DMS153 treated with DMSO at 0.1 percent for 48 hours (cell line): ENCODE measurements around the gene HSPH1.
"Not testable (repeated sequence)": the region's sequence is repeated elsewhere in the genome, so short reads cannot be mapped to it uniquely, and the experiment has no call there.

ENCODE experiments used
- DNase-seq: peaks from one replicate; lab custom pipeline; 2025; ENCODE audit not compliant: unreplicated experiment; lab: John Stamatoyannopoulos, UW

Gene HSPH1

DNA sequence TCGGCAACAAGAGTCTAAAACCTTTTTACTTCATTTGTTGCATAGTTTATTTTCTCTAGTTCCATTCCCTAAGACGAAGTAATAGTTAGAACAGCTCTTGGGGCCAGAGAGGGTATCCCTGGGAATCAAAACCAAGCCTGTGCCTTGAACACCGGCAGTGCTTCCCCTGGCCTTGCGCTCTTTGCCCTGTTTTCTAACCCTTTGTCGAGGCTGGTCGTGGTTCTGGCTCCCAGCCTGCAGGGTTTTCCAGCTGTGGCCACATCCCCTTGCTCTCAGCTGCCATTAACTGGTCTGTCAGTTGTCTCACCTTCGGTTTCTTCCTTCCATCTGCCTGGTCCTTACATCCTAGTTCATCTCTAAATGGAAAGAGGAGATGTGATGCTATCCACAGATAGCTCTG lies 61.0 kb downstream of the HSPH1 start:
- no peak for DNase-seq

DNA sequence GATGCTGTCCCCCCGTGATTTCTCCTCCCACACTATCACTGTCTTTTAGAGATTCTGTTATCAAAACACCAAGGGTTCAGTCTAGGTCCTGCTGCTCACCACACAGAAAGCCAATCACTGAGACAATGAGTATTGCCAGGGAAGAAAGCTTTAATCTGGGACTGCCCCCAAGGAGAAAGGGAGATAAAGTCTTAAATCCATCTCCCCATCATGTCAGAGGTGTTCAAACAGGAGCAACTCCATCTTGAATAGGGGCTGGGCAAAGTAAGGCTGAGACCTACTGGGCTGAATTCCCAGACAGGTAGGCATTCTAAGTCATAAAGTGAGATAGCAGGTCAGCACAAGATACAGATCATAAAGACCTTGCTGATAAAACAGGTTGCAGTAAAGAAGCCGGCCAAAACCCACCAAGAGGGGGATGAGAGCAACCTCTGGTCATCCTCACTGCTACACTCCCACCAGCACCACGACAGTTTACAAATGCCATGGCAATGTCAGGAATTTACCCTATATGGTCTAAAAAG lies 63.7 kb downstream of the HSPH1 start:
- not testable (repeated sequence) for DNase-seq

DNA sequence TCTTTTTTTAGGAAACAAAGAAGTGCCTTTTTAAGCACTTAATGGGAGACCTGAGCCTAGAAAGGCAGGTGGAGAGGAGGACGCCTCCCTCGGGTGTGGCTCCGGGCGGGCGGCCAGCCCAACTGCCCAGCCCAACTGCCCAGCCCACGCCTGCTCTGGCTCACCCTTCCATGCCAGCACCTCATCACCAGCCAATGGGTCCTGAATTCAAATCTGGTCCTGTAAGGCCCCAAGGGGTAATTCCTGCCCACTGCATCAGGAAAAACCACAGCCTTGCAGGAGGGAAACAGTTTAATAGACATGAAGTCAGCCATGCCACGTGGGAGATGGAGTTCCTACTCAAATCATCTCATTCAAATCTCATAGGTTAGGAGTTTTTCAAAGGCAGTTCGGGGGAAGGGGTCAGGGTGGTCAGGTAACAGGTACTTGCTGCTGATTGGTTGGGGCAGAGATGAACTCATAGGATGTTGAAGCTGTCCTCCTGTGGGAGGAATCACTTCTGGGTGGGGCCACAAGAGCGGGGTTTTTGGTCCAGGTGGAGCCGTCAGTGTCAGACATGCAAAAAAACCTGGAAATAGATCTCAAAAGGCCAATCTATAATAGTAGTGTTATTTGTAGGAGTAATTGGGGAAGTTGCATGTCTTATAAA lies 64.9 kb downstream of the HSPH1 start:
- no peak for DNase-seq

DNA sequence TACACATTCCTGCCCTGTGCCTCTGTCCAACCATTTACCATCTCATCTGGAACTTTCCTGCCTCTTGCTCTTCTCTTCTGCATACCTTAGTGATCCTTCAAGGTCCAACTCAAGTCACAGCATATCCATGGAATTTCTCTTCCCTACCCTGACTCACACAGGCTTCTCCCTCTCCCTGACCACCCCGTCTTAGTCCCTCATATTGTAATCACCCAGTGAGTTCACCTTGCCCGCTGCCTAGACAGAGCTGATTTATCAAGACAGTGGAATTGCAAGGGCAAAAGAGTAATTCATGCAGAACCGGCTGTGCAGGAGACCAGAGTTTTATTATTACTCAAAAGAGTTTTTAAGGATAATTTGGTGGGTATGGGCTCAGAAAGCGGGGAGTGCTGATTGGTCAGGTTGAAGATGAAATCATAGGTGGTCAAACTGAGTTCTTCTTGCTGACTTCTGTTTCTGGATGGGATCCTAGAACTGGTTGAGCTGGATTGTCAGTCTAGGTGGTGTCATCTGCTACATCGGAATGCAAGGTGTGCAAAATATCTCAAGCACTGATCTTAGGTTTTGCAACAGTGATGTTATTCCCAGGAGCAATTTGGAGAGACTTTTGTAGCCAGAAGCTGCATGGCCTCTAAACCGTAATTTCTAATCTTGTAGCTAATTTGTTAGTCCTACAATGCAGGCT lies 67.2 kb downstream of the HSPH1 start:
- no peak for DNase-seq

DNA sequence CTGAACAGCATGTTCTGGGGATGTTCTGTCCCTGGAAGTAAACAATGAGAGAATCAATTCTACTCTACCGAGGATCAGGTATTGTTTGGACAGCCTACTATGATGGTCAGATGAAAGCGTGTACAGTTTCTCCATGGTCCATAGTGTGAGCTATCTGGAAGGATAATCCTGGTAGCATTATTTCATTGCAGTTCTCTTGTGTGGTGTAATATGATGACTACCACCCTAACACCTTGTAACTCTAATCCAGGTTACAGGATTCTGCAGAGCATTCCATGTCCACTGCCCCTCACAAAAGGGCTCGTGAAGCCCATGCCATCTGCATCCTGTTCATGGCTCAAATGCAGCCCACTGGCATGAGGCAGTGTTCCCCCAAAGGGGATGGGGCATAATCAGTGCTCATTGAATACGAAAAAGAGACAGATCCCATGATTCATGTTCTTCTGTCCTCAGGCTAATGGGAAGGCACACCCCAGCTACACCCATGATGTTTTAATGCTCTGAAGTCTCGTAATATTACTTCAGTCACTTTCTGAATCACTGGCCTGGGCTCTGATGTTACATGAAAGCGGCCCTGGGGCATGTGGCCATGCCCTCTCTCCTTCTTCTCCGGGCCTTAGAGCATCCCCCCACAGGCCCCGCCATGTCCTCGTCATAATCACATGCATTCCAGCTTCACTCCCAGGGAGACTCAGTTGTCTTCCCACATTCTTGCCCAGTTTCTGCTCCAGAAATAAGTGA lies 68.4 kb downstream of the HSPH1 start:
- no peak for DNase-seq

DNA sequence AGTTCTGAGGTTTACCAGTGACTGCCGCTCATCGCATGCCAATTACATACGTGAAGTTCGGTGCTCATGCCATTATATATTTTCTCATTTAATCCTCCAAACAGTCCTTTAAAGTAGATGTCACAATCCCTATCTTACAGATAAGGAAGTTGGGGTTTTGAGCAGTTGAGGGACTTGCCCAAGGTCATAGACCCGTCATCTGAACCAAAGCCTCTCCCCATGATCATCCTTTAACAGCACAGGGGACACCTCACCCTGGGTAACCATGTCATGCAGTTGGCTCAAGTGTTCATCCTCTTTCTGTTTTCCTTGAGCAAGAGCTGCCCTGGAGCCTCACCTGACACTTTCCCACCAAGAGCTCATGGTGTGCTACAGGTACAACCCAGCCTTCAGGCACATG lies 69.1 kb downstream of the HSPH1 start:
- no peak for DNase-seq

DNA sequence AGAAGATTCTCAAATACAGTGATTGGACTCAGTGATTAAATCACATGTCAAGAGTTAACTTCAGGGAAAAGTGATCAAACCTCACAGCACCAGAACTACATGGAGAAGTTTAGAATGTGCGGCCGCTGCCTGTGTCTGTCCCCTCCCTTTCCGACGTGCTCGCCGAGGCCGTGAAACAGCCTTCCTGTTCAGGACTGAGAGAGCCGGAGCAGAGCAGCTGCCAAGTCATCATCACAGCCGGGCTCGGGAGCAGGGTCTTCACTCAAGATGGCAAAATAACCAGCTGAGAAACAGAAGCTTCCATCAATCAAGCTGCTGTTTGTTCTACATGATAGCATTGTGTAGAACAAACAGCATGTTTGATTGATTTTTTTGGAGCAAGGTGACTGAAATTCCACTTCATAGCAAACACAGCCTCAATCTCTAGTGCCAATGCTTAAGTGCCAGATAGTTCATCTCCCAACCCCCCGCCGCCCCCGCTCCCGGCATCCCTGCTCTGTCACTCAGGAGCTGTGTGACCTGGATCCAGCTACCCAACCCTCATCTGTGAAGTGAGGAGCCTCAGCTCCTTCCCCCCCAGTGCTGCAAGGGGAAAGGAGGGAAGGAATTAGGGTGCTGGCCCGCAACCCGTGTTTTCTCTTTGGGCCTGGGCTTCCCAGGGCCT lies 70.6 kb downstream of the HSPH1 start:
- no peak for DNase-seq

DNA sequence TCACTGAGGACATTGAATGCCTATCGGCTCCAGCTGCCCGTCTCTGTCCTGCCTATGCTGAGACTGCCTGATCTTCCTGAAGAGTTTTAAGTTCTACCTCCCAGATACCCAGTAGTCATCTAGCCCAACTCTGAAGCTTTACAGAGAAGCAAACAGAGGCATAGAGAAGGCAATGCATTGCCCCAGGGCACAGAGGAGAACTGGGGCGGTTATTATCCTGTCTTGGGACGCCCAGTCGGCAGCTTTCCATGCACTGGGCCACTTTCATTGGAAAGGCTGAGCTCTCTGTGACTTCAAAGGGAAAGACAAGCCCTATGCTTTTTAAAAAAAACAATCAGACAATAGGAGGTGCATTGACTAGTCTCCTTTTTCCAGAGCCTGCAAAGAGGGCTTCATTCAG lies 71.6 kb downstream of the HSPH1 start:
- DNase-seq, result no peak

DNA sequence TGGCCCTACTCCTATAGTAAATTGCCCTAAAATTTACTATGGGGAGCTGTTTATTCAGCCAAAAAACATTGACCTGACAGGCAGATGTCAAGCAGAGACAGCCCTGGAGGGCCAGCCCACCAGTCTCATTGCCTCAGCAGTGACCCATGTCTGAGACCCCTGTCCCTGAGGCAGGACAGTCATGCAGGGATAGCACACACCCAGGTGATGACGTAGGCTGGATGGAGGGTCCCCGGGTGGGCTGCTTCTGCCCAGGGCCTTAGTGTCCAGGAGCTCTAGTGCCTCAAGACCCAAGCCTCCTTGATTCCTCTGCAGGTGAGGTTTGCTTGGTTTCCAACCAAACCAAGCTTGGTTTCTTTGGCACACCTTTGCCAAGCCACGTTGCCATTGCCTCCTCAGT lies 72.1 kb downstream of the HSPH1 start:
- no peak for DNase-seq

DNA sequence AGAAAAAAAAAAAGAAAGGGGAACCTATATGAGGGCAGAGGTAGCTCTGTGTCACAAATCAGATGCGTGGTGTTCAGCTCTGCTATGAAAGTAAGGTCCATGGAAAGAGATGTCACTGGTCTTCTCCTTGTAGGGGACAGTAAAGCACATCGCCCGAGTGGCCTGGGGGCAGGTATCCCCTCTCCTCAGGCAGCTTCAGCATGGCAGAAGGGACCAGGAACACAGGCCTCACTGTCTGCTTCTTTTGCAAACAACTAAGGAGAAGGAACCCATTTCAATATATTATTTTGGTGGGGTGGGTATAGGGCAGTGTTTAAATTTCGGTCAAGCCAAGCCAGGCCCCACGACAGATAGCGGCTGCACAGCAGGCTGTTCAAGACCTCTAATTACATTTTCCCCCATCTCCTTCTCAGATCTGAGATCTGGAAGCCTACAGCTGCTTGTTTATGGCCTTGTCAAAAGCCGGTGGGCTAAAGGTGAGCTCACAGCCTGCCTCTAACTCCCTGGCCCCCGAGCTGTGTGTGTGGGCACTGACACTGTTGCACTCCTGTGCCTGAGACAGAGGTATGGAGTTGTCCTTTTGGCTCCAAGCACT lies 72.8 kb downstream of the HSPH1 start:
- DNase-seq, result no peak
